Keratinocyte (primary cell): ENCODE measurements around the gene HHIPL1. TPM values are rescaled to one million over a fixed set of nuclear protein-coding genes. Genes with fewer than 3 reads are reported as not detected.

Source experiments
- DNase-seq: peaks from one replicate; pipeline ENCODE4 v3.0.0-alpha.2; 2011; ENCODE audit warnings: low read depth, missing footprints, low spot score
- FAIRE-seq: peaks from 2 replicates; lab custom pipeline; 2011; peaks lifted over from hg19 to GRCh38; lab: Jason Lieb, UNC
- H2AFZ ChIP-seq: 2 replicates; pipeline ENCODE4 v1.6.0; 2012; ENCODE audit warnings: low read length, control low read depth, inconsistent platforms; ENCODE audit not compliant: control insufficient read depth
- H3K27ac ChIP-seq: 2 replicates; pipeline ENCODE4 v1.5.1; 2011; ENCODE audit warnings: low read length; ENCODE audit not compliant: control insufficient read depth, insufficient read depth
- H3K27me3 ChIP-seq: 3 replicates; pipeline ENCODE4 v1.6.0; 2011; ENCODE audit warnings: low read length; ENCODE audit not compliant: control insufficient read depth, insufficient read depth; ENCODE audit errors: extremely low read depth
- H3K36me3 ChIP-seq, 2 experiments: 2 replicates in 1 of 2; 3 replicates in 1 of 2; pipeline ENCODE4 v1.5.1; 2011; ENCODE audit warnings: low read length in 2 of 2, mild to moderate bottlenecking in 1 of 2; ENCODE audit not compliant: control insufficient read depth in 2 of 2, insufficient read depth in 2 of 2; ENCODE audit errors: extremely low read depth in 1 of 2
- H3K4me1 ChIP-seq: 3 replicates; pipeline ENCODE4 v1.5.1; 2011; ENCODE audit warnings: low read length; ENCODE audit not compliant: control insufficient read depth, insufficient read depth; ENCODE audit errors: extremely low read depth
- H3K4me2 ChIP-seq: 3 replicates; pipeline ENCODE4 v1.6.0; 2011; ENCODE audit warnings: low read depth, low read length; ENCODE audit not compliant: control insufficient read depth, insufficient read depth; ENCODE audit errors: extremely low read depth
- H3K4me3 ChIP-seq, 3 experiments: fragments of 200-600 bp in 1 of 3; sonication (generic) in 1 of 3; 2 replicates in 2 of 3; 3 replicates in 1 of 3; pipeline ENCODE4 v1.5.1; 2011 to 2016; ENCODE audit warnings: low read length in 3 of 3, mild to moderate bottlenecking in 3 of 3, control low read depth in 2 of 3, inconsistent platforms in 1 of 3, low read depth in 1 of 3, mixed read lengths in 1 of 3, mixed run types in 1 of 3, moderate library complexity in 1 of 3; ENCODE audit not compliant: control insufficient read depth in 2 of 3, insufficient read depth in 2 of 3; ENCODE audit errors: extremely low read depth in 1 of 3
- H3K79me2 ChIP-seq: 2 replicates; pipeline ENCODE4 v1.6.0; 2012; ENCODE audit warnings: low read length; ENCODE audit not compliant: control insufficient read depth, insufficient read depth
- H3K9ac ChIP-seq: 3 replicates; pipeline ENCODE4 v1.6.0; 2011; ENCODE audit warnings: low read length; ENCODE audit not compliant: control insufficient read depth, insufficient read depth; ENCODE audit errors: extremely low read depth
- H3K9me1 ChIP-seq: 3 replicates; pipeline ENCODE4 v1.6.0; 2011; ENCODE audit warnings: low read length; ENCODE audit not compliant: control insufficient read depth, insufficient read depth; ENCODE audit errors: extremely low read depth
- H3K9me3 ChIP-seq: 2 replicates; pipeline ENCODE4 v1.5.1; 2012; ENCODE audit warnings: low read depth, low read length; ENCODE audit not compliant: control insufficient read depth
- H4K20me1 ChIP-seq: 3 replicates; pipeline ENCODE4 v1.6.0; 2011; ENCODE audit warnings: low read length; ENCODE audit not compliant: control insufficient read depth, insufficient read depth; ENCODE audit errors: extremely low read depth
- EZH2 ChIP-seq: IDR thresholded peaks from one replicate; pipeline ENCODE4 v1.6.1; 2012; ENCODE audit warnings: inconsistent platforms, mild to moderate bottlenecking, low read length, moderate library complexity
- dilution Hi-C: fragments of 300-500 bp; cut with MboI; formaldehyde crosslinking; loops from one replicate; pipeline ENCODE4 v1.7.0; 2020; ENCODE audit warnings: low sequenced_read_pairs; ENCODE audit not compliant: extremely low pct_ligation_motif_present
- polyA plus RNA-seq, 5 experiments: library from polyadenylated mRNA; depleted of rRNA in 3 of 5; stranded (reverse) in 3 of 5; stranded (forward) in 1 of 5; unstranded in 1 of 5; fragments of >200 nt; gene quantifications; 1 replicate in 1 of 5; 2 replicates in 3 of 5; 3 replicates in 1 of 5; pipeline versions ENCODE4 v1.2.1 to v1.2.3, GENCODE V29; 2011 to 2012; ENCODE audit warnings: missing spikeins in 2 of 5, low read depth in 1 of 5, low replicate concordance in 1 of 5
- TF ChIP-seq, protein P1 (sequence below), 3 experiments: IDR thresholded peaks in 1 of 3; conservative IDR thresholded peaks in 1 of 3; optimal IDR thresholded peaks in 1 of 3; 2 replicates in 2 of 3; 3 replicates in 1 of 3; pipeline versions ENCODE3 to v1.5.1; 2011; ENCODE audit warnings: low read length in 3 of 3, mild to moderate bottlenecking in 3 of 3, moderate library complexity in 2 of 3, control low read depth in 1 of 3, inconsistent platforms in 1 of 3; ENCODE audit not compliant: insufficient read depth in 2 of 3; ENCODE audit errors: extremely low read depth in 1 of 3

HHIPL1 gene
- polyA plus RNA-seq, 1 donor (not counting 4 experiments of a cell fraction or from before 2014, with no cell fraction given), result 0.08 TPM

DNA sequence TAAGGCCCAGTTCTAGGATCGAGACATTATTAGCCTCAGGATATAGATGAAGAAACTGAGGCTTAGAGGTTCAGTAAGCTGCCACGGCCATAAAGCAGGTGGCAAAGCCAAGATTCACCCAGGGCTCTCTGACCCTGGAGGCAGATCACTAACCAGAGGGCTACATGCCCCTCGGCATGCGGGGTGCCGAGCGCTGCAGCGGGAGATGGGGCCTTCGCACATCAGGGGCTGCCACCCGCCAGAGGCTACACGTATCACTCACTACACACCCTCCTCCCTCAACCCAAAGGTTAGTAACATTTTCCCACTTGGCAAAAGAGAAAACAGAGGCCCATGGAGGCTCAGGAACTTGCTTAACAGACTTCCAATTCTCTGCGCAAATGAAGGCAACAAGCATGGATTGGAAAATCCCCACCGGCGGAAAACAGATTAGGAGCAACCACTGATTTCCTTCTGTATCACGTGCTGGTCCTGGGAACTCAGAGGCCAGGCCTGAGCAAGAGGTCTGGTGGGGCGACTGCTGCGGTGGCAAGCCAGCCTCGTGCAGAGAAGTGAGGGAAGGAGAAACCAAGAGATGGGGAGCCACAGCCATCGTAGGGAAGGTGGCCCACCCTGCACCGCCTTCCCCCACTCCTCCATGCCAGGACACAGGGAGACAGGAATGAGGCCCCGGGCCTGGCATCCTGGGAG is 46.9 kb upstream of the HHIPL1 start:
- H2AFZ ChIP-seq, result no peak overlapping the region
- TF ChIP-seq, protein P1, sequence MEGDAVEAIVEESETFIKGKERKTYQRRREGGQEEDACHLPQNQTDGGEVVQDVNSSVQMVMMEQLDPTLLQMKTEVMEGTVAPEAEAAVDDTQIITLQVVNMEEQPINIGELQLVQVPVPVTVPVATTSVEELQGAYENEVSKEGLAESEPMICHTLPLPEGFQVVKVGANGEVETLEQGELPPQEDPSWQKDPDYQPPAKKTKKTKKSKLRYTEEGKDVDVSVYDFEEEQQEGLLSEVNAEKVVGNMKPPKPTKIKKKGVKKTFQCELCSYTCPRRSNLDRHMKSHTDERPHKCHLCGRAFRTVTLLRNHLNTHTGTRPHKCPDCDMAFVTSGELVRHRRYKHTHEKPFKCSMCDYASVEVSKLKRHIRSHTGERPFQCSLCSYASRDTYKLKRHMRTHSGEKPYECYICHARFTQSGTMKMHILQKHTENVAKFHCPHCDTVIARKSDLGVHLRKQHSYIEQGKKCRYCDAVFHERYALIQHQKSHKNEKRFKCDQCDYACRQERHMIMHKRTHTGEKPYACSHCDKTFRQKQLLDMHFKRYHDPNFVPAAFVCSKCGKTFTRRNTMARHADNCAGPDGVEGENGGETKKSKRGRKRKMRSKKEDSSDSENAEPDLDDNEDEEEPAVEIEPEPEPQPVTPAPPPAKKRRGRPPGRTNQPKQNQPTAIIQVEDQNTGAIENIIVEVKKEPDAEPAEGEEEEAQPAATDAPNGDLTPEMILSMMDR (optimal IDR thresholded peaks at IDR 0.05 in 1 of 3, IDR thresholded peaks at IDR 0.05 in 1 of 3, conservative IDR thresholded peaks at IDR 0.05 in 1 of 3; ENCODE audit: extremely low read depth in 1 of 3, insufficient read depth in 2 of 3, low read length in 3 of 3), result no peak
- no peak for TF ChIP-seq EZH2
- dilution Hi-C loops, result no loop called here
- DNase-seq, result no peak
- FAIRE-seq, result no peak
- H3K9me1 ChIP-seq, result peaks cover 11% of the 10 kb centered on the region
- peaks cover 35% of the 10 kb centered on the region for H3K4me1 ChIP-seq
- H3K27ac ChIP-seq, result no peak overlapping the region
- peaks cover 98% of the 10 kb centered on the region for H3K79me2 ChIP-seq
- no peak overlapping the region for H3K9ac ChIP-seq
- H3K9me3 ChIP-seq, result no peaks in the 10 kb centered on the region
- no peak overlapping the region for H3K4me3 ChIP-seq
- no peaks in the 10 kb centered on the region for H3K27me3 ChIP-seq
- no peaks in the 10 kb centered on the region for H3K36me3 ChIP-seq
- H4K20me1 ChIP-seq, result peaks cover 18% of the 10 kb centered on the region
- no peak overlapping the region for H3K4me2 ChIP-seq

DNA sequence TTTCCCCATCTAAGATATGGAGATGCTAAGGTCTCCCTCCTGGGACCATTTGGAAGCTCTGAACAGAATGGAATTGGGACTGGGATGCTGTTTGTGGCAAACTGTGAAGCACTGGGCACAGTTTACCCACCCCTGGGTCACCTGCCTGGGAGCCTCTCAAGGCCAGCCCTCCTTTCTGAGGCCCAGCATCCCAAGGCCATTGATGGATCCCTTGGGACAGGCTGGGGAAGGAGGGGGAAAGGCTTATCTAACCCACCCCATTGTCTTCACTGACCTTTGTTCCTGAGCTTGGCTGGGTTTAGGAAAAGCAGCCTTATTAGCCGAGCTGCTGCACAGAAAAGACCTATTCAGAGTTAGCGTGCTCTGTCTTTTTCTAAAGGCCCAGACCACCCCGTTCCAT is 46.2 kb upstream of the HHIPL1 start:
- H3K27me3 ChIP-seq, result no peaks in the 10 kb centered on the region
- no peak for FAIRE-seq

More for the DNA sequence above, 46.2 kb upstream of the HHIPL1 start:
- H3K9me1 ChIP-seq, result peaks cover 11% of the 10 kb centered on the region
- H3K4me1 ChIP-seq, result peaks cover 35% of the 10 kb centered on the region
- DNase-seq, result no peak
- dilution Hi-C loops, result no loop called here
- H3K4me3 ChIP-seq, result no peak overlapping the region
- H3K9ac ChIP-seq, result no peak overlapping the region
- no peak overlapping the region for H3K4me2 ChIP-seq
- no peak overlapping the region for H3K27ac ChIP-seq
- no peaks in the 10 kb centered on the region for H3K9me3 ChIP-seq
- TF ChIP-seq, protein P1 (optimal IDR thresholded peaks at IDR 0.05 in 1 of 3, IDR thresholded peaks at IDR 0.05 in 1 of 3, conservative IDR thresholded peaks at IDR 0.05 in 1 of 3; ENCODE audit: extremely low read depth in 1 of 3, insufficient read depth in 2 of 3, low read length in 3 of 3), result no peak
- no peak for TF ChIP-seq EZH2
- H4K20me1 ChIP-seq, result peaks cover 18% of the 10 kb centered on the region
- H2AFZ ChIP-seq, result no peak overlapping the region
- H3K79me2 ChIP-seq, result peaks cover 99% of the 10 kb centered on the region
- H3K36me3 ChIP-seq, result no peaks in the 10 kb centered on the region
